ENCODE measurements around the gene CT45A8.
"Not testable (repeated sequence)": the region's sequence is repeated elsewhere in the genome, so short reads cannot be mapped to it uniquely, and the experiment has no call there.

Gene CT45A8, protein sequence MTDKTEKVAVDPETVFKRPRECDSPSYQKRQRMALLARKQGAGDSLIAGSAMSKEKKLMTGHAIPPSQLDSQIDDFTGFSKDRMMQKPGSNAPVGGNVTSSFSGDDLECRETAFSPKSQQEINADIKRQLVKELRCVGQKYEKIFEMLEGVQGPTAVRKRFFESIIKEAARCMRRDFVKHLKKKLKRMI

DNA sequence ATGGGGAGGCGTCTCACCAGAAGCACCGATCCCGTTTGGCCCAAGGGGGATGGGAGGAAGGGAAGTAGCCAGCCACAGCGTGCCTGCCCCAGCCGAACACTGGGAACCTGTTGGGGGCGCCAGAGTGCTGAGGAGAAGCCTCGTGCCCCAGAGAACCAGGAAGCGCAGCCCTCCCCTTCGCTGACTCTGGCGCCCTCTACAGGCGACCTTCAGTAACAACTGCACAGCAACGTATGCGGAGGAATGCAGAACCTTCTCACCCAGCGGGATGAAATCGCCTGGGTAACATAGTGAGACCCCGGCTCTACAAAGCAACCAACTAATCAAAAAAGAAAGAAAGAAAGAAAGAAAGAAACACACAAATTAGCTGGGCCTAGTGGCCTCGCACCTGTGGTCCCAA, at the start of gene CT45A8:
Gene CT45A8, minus strand, starts transcription at position 101 of the 400 bp plus-strand sequence. CDS start 3,755 bp downstream, outside the sequence.
- not testable (repeated sequence) for DNase-seq

DNA sequence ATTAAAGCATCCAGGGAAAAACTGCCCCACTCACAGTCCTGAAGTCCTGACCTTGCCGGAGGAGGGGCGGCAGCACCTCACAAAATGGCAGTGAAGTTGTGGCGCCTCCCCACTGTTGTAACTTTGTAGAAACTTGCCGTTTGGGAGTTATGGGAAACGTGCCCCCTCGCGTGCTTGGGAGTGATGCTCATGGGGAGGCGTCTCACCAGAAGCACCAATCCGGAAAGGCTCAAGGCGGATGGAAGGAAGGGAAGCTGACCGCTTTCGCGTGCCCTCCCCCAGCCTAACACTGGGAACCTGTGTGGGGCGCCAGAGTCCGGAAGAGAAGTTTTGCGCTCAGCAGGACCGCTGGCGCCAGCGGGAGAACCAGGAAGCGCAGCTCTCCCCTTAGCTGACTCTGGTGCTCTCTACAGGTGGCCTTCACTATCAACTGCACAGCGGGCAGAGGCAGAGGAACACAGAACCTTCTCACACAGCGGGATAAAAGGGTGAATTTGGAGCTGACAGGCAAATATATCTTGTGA, 39.0 kb upstream of the CT45A8 start, which contains the start of the genes CT45A10 and SAGE1:
Gene CT45A10, minus strand, starts transcription at position 151 of the 524 bp plus-strand sequence. CDS start 8,100 bp downstream, outside the sequence.
Gene SAGE1, plus strand, starts transcription at position 423 of the 524 bp plus-strand sequence. CDS start 2,527 bp downstream, outside the sequence.
- DNase-seq = no peak

DNA sequence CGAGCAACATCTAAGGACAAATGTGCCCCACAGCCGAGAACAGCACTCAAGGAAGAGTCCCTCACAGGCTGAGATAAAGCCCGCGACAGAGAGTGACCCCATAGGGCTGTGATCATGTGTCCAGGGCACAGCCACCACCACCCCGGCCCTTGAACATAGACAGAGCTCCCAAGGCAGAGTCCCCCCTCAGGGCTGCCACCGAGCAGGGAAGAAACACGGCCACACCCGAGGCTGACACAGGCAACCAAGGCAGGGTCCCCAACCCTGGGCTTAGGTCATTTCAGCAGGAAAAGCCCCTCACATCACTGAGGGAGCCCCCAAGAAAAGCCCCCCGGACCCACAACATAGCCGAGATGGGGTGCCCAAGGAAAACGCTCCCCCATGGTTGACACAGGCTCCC, 38.4 kb upstream of the CT45A8 start:
- DNase-seq = no peak

DNA sequence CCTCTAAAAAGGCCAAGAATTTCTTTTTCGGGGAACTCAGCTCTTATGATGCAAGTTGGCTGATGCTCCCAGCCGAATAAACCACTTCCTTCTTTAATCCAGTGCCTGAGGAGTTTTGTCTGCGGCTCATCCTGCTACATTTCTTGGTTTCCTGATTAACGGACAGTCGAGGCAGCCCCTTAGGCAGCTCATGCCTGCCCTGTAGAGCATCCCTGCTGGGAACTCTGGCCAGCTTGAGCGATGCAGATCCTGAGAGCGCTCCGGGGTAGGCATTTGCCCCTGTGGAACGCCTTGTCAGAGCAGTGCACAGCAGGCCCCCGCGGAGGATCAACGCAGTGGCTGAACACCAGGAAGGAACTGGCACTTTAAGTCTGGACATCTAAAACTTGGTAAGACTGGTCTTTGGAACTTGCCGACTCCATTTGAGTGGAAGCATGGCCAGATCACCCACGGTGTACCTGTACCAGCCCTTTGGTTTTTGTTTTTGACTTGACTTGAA, 35.8 kb upstream of the CT45A8 start:
- no peak for DNase-seq

DNA sequence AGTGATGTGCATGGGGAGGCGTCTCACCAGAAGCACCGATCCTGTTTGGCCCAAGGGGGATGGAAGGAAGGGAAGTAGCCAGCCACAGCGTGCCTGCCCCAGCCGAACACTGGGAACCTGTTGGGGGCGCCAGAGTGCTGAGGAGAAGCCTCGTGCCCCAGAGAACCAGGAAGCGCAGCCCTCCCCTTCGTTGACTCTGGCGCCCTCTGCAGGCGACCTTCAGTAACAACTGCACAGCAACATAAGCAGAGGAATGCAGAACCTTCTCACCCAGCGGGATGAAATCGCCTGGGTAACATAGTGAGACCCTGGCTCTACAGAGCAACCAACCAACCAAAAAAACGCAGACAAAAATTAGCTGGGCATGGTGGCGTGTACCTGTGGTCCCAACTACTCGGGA, 34.6 kb upstream of the CT45A8 start:
- peak; percentile 53 to 57 for DNase-seq

DNA sequence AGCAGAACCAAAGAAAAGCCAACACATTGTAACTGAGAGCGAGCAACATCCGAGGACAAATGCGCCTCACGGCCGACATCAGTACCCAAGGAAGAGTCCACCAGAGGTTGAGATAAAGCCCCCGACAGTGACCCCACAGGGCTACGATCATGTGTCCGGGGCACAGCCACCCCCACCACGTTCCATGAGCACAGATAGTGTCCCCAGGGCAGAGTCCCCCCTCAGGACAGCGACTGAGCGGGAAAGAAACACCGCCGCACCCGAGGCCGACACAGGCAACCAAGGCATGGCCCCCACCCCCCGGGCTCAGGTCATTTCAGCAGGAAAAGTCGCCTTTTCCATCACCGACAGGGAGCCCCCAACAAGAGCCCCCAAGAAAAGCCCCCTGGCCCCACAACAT, 33.9 kb upstream of the CT45A8 start:
- not testable (repeated sequence) for DNase-seq

DNA sequence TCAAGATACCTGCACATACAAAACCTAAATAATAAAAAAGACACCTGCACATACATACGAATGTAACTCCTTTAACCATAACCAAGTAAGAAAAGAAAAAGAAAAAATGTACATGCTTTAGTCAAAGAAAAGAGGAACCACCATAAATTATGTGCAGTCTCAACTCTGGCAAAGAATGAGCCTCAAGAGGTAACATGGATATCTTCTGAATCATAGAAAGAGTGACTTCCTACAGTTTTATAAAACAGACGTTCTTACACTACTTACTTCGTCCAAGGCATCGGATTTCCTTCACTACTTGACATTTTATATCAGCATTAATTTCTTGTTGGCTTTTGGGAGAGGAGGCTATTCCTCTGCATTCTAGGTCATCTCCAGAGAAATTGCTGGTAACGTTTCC, 28.4 kb upstream of the CT45A8 start:
- not testable (repeated sequence) for DNase-seq

DNA sequence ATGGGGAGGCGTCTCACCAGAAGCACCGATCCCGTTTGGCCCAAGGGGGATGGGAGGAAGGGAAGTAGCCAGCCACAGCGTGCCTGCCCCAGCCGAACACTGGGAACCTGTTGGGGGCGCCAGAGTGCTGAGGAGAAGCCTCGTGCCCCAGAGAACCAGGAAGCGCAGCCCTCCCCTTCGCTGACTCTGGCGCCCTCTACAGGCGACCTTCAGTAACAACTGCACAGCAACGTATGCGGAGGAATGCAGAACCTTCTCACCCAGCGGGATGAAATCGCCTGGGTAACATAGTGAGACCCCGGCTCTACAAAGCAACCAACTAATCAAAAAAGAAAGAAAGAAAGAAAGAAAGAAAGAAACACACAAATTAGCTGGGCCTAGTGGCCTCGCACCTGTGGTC, 17.4 kb upstream of the CT45A8 start, which contains the start of gene CT45A9:
Gene CT45A9, minus strand, starts transcription at position 101 of the 400 bp plus-strand sequence. CDS start 3,751 bp downstream, outside the sequence.
- DNase-seq = not testable (repeated sequence)

DNA sequence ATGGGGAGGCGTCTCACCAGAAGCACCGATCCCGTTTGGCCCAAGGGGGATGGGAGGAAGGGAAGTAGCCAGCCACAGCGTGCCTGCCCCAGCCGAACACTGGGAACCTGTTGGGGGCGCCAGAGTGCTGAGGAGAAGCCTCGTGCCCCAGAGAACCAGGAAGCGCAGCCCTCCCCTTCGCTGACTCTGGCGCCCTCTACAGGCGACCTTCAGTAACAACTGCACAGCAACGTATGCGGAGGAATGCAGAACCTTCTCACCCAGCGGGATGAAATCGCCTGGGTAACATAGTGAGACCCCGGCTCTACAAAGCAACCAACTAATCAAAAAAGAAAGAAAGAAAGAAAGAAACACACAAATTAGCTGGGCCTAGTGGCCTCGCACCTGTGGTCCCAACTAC, 17.2 kb downstream of the CT45A8 start, which contains the start of gene CT45A7:
Gene CT45A7, minus strand, starts transcription at position 101 of the 400 bp plus-strand sequence. CDS start 3,747 bp downstream, outside the sequence.
- DNase-seq = not testable (repeated sequence)

DNA sequence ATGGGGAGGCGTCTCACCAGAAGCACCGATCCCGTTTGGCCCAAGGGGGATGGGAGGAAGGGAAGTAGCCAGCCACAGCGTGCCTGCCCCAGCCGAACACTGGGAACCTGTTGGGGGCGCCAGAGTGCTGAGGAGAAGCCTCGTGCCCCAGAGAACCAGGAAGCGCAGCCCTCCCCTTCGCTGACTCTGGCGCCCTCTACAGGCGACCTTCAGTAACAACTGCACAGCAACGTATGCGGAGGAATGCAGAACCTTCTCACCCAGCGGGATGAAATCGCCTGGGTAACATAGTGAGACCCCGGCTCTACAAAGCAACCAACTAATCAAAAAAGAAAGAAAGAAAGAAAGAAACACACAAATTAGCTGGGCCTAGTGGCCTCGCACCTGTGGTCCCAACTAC, 34.4 kb downstream of the CT45A8 start, which contains the start of gene CT45A2:
Gene CT45A2, minus strand, starts transcription at position 101 of the 400 bp plus-strand sequence. CDS start 3,747 bp downstream, outside the sequence.
- not testable (repeated sequence) for DNase-seq

DNA sequence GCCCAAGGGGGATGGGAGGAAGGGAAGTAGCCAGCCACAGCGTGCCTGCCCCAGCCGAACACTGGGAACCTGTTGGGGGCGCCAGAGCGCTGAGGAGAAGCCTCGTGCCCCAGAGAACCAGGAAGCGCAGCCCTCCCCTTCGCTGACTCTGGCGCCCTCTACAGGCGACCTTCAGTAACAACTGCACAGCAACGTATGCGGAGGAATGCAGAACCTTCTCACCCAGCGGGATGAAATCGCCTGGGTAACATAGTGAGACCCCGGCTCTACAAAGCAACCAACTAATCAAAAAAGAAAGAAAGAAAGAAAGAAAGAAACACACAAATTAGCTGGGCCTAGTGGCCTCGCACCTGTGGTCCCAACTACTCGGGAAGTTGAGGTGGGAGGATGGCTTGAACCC, 51.7 kb downstream of the CT45A8 start, which contains the start of gene CT45A6:
Gene CT45A6, minus strand, starts transcription at position 101 of the 400 bp plus-strand sequence. CDS start 3,794 bp downstream, outside the sequence.
- not testable (repeated sequence) for DNase-seq

Measured in NCI-H524 (cell line).